K562 (cell line): ENCODE measurements around the gene CRYBA4. TPM values are rescaled to one million over a fixed set of nuclear protein-coding genes. Genes with fewer than 3 reads are reported as not detected.
A peak's percentile ranks its signal among the peaks of the same experiment; 100 is the strongest.

Experiments used
- ATAC-seq: fragments of 200-7000 bp; cut with Tn5 transposase; 3 replicates; pipeline ENCODE4 v1.9.1; 2020; ENCODE audit warnings: moderate library complexity
- BruUV-seq: library from RNA; stranded (reverse); fragments of 400-500 nt; replicated peaks from 2 replicates; lab custom pipeline; 2021; lab: Mats Ljungman, UMichigan
- CTCF ChIA-PET: fragments of 300-600 bp; formaldehyde crosslinking; extraction: SDS; loops from one replicate; lab custom pipeline; 2021; ENCODE audit warnings: low intra/inter-chr PET ratio; lab: Yijun Ruan, JAX
- POLR2A ChIA-PET: fragments of 300-600, 350-650 bp; sonication (Branson Sonifier 250); formaldehyde crosslinking; extraction: SDS; loops from one replicate; lab custom pipeline; 2021; ENCODE audit warnings: antibody characterized with exemption, inconsistent platforms; lab: Yijun Ruan, JAX
- DNase-seq, 4 experiments: peaks; one replicate each; pipeline versions ENCODE4 v3.0.0 to v3.0.0-alpha.2; 2011 to 2018; ENCODE audit warnings: low spot score in 3 of 4, mixed read lengths in 3 of 4; ENCODE audit errors: extremely low read depth in 1 of 4
- FAIRE-seq: peaks from 2 replicates; lab custom pipeline; 2011; peaks lifted over from hg19 to GRCh38; lab: Jason Lieb, UNC
- H2AFZ ChIP-seq: 2 replicates; pipeline ENCODE4 v1.6.0; 2011; ENCODE audit warnings: low read depth, low read length, control low read depth, inconsistent platforms
- H3K27ac ChIP-seq: fragments of 200-600 bp; 3 replicates; pipeline ENCODE4 v1.8.0; 2011; ENCODE audit warnings: low read depth, mild to moderate bottlenecking, control low read depth, inconsistent platforms, low read length, moderate library complexity, mixed read lengths; ENCODE audit errors: extremely low read depth
- H3K27me3 ChIP-seq, 2 experiments: fragments of 300-600 bp in 1 of 2; 2 replicates in 1 of 2; 3 replicates in 1 of 2; pipeline versions ENCODE4 v1.6.0 to v1.8.0; 2011; ENCODE audit warnings: inconsistent platforms in 2 of 2, low read length in 2 of 2, mild to moderate bottlenecking in 1 of 2, mixed read lengths in 1 of 2, moderate library complexity in 1 of 2; ENCODE audit not compliant: control insufficient read depth in 2 of 2, insufficient read depth in 2 of 2
- H3K36me3 ChIP-seq: fragments of 300-600 bp; 3 replicates; pipeline ENCODE4 v1.8.0; 2011; ENCODE audit warnings: mild to moderate bottlenecking, low read length, inconsistent platforms; ENCODE audit not compliant: control insufficient read depth, insufficient read depth
- H3K4me1 ChIP-seq, 2 experiments: fragments of 200-600 bp in 1 of 2; replicated peaks in 1 of 2; 2 replicates in 1 of 2; 3 replicates in 1 of 2; pipeline versions ENCODE4 v1.5.1 to v1.8.0; 2011; ENCODE audit warnings: inconsistent platforms in 2 of 2, low read length in 2 of 2, mild to moderate bottlenecking in 1 of 2, mixed read lengths in 1 of 2, moderate library complexity in 1 of 2; ENCODE audit not compliant: control insufficient read depth in 2 of 2, insufficient read depth in 2 of 2
- H3K4me2 ChIP-seq: 2 replicates; pipeline ENCODE4 v1.6.1; 2011; ENCODE audit warnings: low read length, control low read depth, inconsistent platforms, mixed read lengths; ENCODE audit not compliant: insufficient read depth
- H3K4me3 ChIP-seq: fragments of 200-600 bp; sonication (generic), shearing (Covaris generic); 2 replicates; pipeline ENCODE4 v1.5.1; 2016; ENCODE audit warnings: control low read depth, inconsistent platforms
- H3K79me2 ChIP-seq: fragments of 200-600 bp; 3 replicates; pipeline ENCODE4 v1.8.0; 2011; ENCODE audit warnings: low read length, inconsistent platforms; ENCODE audit not compliant: control insufficient read depth, insufficient read depth
- H3K9ac ChIP-seq, 2 experiments: 2 replicates each; pipeline versions ENCODE4 v1.6.0 to v1.6.1; 2011; ENCODE audit warnings: low read depth in 2 of 2, low read length in 2 of 2, control low read depth in 1 of 2, inconsistent platforms in 1 of 2, mild to moderate bottlenecking in 1 of 2, mixed read lengths in 1 of 2; ENCODE audit not compliant: insufficient read depth in 1 of 2
- H3K9me1 ChIP-seq: one replicate; pipeline ENCODE4 v1.6.0; 2011; ENCODE audit warnings: inconsistent platforms, mild to moderate bottlenecking, low read length, moderate library complexity; ENCODE audit not compliant: control insufficient read depth, insufficient read depth
- H3K9me3 ChIP-seq: replicated peaks from 2 replicates; pipeline ENCODE4 v1.5.1; 2011; ENCODE audit warnings: low read depth, low read length, inconsistent platforms; ENCODE audit not compliant: control insufficient read depth, insufficient read depth
- H4K20me1 ChIP-seq: replicated peaks from 2 replicates; pipeline ENCODE4 v1.6.1; 2011; ENCODE audit warnings: low read length, inconsistent platforms, mixed read lengths; ENCODE audit not compliant: control insufficient read depth, insufficient read depth
- BRCA1 ChIP-seq, 2 experiments: fragments of 450-650 bp in 1 of 2; sonication (generic) in 1 of 2; formaldehyde crosslinking in 1 of 2; IDR thresholded peaks; 2 replicates each; pipeline versions ENCODE4 v1.5.0 to v1.6.1; 2017 to 2020; ENCODE audit warnings: mild to moderate bottlenecking in 1 of 2, missing genetic modification reagents in 1 of 2
- CTCF ChIP-seq, 3 experiments: IDR thresholded peaks in 2 of 3; conservative IDR thresholded peaks in 1 of 3; 2 replicates each; pipeline ENCODE4 v1.5.1; 2011 to 2012; ENCODE audit warnings: low read length in 3 of 3, mild to moderate bottlenecking in 3 of 3, control low read depth in 2 of 3, improper control_type of control experiment in 1 of 3, inconsistent platforms in 1 of 3, low read depth in 1 of 3, mixed read lengths in 1 of 3, moderate library complexity in 1 of 3; ENCODE audit not compliant: insufficient read depth in 2 of 3
- E2F3 ChIP-seq: fragments of 250-450 bp; sonication (Bioruptor Pico); IDR thresholded peaks from 2 replicates; pipeline ENCODE4 v1.4.0; 2020; ENCODE audit warnings: mild to moderate bottlenecking
- FOXP1 ChIP-seq: sonication (generic); formaldehyde crosslinking; IDR thresholded peaks from 2 replicates; pipeline ENCODE4 v1.8.0; 2022; ENCODE audit warnings: mild to moderate bottlenecking, missing genetic modification reagents
- NCOA1 ChIP-seq: fragments of 450-650 bp; IDR thresholded peaks from 2 replicates; pipeline ENCODE4 v1.6.1; 2016; ENCODE audit warnings: low read depth
- RAD21 ChIP-seq, 2 experiments: fragments of 250-450 bp in 1 of 2; fragments of 450-650 bp in 1 of 2; sonication (Bioruptor Pico) in 1 of 2; formaldehyde crosslinking in 1 of 2; IDR thresholded peaks in 1 of 2; conservative IDR thresholded peaks in 1 of 2; 2 replicates each; pipeline versions ENCODE4 v1.4.0 to v1.8.0; 2020 to 2022; ENCODE audit warnings: mild to moderate bottlenecking in 2 of 2, moderate library complexity in 1 of 2
- RBM22 ChIP-seq: fragments of 200-400 bp; formaldehyde crosslinking; IDR thresholded peaks from 2 replicates; pipeline ENCODE4 v1.6.1; 2018; ENCODE audit warnings: low read length, low read depth; ENCODE audit not compliant: poor library complexity, severe bottlenecking
- SMC3 ChIP-seq: conservative IDR thresholded peaks from 2 replicates; pipeline ENCODE4 v1.6.1; 2011; ENCODE audit warnings: low read depth, low read length, improper control_type of control experiment; ENCODE audit not compliant: insufficient read depth
- SNAPC5 ChIP-seq: fragments of 250-450 bp; sonication (Bioruptor Pico); IDR thresholded peaks from 2 replicates; pipeline ENCODE4 v1.8.0; 2021; ENCODE audit warnings: moderate library complexity, mild to moderate bottlenecking, inconsistent platforms
- SNIP1 ChIP-seq: fragments of 450-650 bp; IDR thresholded peaks from 2 replicates; pipeline ENCODE4 v1.7.1; 2017; ENCODE audit warnings: low read depth, mild to moderate bottlenecking
- ZBTB43 ChIP-seq: sonication (generic); formaldehyde crosslinking; IDR thresholded peaks from 2 replicates; pipeline ENCODE4 v1.8.0; 2023; ENCODE audit warnings: mild to moderate bottlenecking, missing genetic modification reagents
- ZNF143 ChIP-seq: sonication (generic); formaldehyde crosslinking; IDR thresholded peaks from 2 replicates; pipeline ENCODE4 v1.9.0; 2022; ENCODE audit warnings: mild to moderate bottlenecking, missing genetic modification reagents
- ZNF253 ChIP-seq: fragments of 250-450 bp; sonication (Bioruptor Pico); conservative IDR thresholded peaks from 2 replicates; pipeline ENCODE4 v1.6.1; 2021; ENCODE audit warnings: mild to moderate bottlenecking
- ZNF274 ChIP-seq: IDR thresholded peaks from 2 replicates; pipeline ENCODE4 v1.6.1; 2011; ENCODE audit warnings: low read depth, mild to moderate bottlenecking, low read length, moderate library complexity, borderline replicate concordance
- ZNF444 ChIP-seq: fragments of 250-450 bp; sonication (Bioruptor Pico); IDR thresholded peaks from 2 replicates; pipeline ENCODE4 v1.4.0; 2020; ENCODE audit warnings: mild to moderate bottlenecking, moderate library complexity
- WGBS: fragments of 100-300 bp; shearing (Covaris generic); methylation state at CpG from one replicate; pipeline ENCODE4 v1.1.6; 2016; ENCODE audit warnings: low coverage, mixed read lengths; ENCODE audit not compliant: insufficient coverage; ENCODE audit errors: missing lambda C conversion rate; 5-methylcytosine and 5-hydroxymethylcytosine counted together
- in situ Hi-C: fragments of 300-500 bp; cut with MboI; formaldehyde crosslinking; loops from 4 replicates; pipeline ENCODE4 v1.15.0; 2018; ENCODE audit warnings: inconsistent platforms, mixed read lengths
- intact Hi-C: fragments of 100-400 bp; cut with micrococcal nuclease; formaldehyde crosslinking; loops from 2 replicates; pipeline ENCODE4 v1.14.2; 2022
- polyA plus RNA-seq, 8 experiments: library from polyadenylated mRNA; depleted of rRNA in 4 of 8; stranded (reverse) in 5 of 8; unstranded in 3 of 8; fragments of >200 nt; fragmentation: Nextera tagmentation in 2 of 8; fragmentation: Illumina TruSeq in 1 of 8; extraction: Ambion mirVana in 2 of 8; extraction: Trizol in 1 of 8; gene quantifications; 2 replicates each; pipeline versions ENCODE4 v1.2.1 to v1.2.3, GENCODE V29; 2011 to 2014; ENCODE audit warnings: inconsistent platforms in 1 of 8, missing spikeins in 1 of 8
- total RNA-seq, 7 experiments: library from RNA; depleted of rRNA in 6 of 7; stranded (reverse); fragments of >200 nt in 6 of 7; fragmentation: Illumina TruSeq in 2 of 7; extraction: Trizol in 2 of 7; gene quantifications; 2 replicates each; pipeline versions ENCODE4 v1.2.1 to v1.2.3, GENCODE V29; 2011 to 2021; ENCODE audit warnings: low replicate concordance in 1 of 7

Gene CRYBA4
- total and polyA plus RNA-seq, 9 of the 15 experiments (the other 6 are each of a cell fraction or from before 2014, with no cell fraction given), result 0.59 to 3.3 (median 1.6) TPM

- DNase-seq (peak; percentile 69 to 78 (median 73)), ATAC-seq (peak; percentile 91), FAIRE-seq (peak; percentile 95)
- Histone ChIP-seq H3K79me2 (peaks cover 19% of the 10 kb centered on the region), H3K4me3 (no peak overlapping the region), H4K20me1 (no peaks in the 10 kb centered on the region; the same call in 1 of the 2 replicates), H3K9me1 (no peaks in the 10 kb centered on the region), H3K9ac (no peak overlapping the region), H3K27me3 (no peaks in the 10 kb centered on the region), H2AFZ (no peak overlapping the region), H3K4me2 (no peak overlapping the region), H3K36me3 (peaks cover 6% of the 10 kb centered on the region; the same call in 1 of the 3 replicates), H3K4me1 (peaks cover 8 to 14% of the 10 kb centered on the region in 2 experiments; a peak in 4 of 5 replicates), H3K9me3 (no peaks in the 10 kb centered on the region), H3K27ac (no peak overlapping the region)
- intact Hi-C loops (loop anchor here (5.0 kb wide), 1 partner anchor 78 kb away; no protein-coding TSS in a partner anchor), in situ Hi-C loops (no loop called here)
- 1% methylated on average over 4 of the region's 9 CpGs for WGBS
- ChIA-PET CTCF (no interaction called here), POLR2A (interaction anchor here (0.5 to 0.7 kb wide), 2 partner anchors 106 to 155 kb away, joined by 3 read pairs; no protein-coding TSS in a partner anchor)
- no TSS peak for BruUV-seq
- TF ChIP-seq RAD21 (CRISPR knock-in tag; conservative IDR thresholded peaks at IDR 0.05 in 1 of 2, IDR thresholded peaks at IDR 0.05 in 1 of 2) (peak; percentile 59 to 72), ZNF274 (no peak), RBM22 (no peak), E2F3 (CRISPR knock-in tag) (no peak), SMC3 (peak; percentile 54), CTCF (IDR thresholded peaks at IDR 0.05 in 2 of 3, conservative IDR thresholded peaks at IDR 0.05 in 1 of 3; ENCODE audit: insufficient read depth in 2 of 3, low read depth in 1 of 3, low read length in 3 of 3) (peak; percentile 77 to 87 (median 81)), FOXP1 (CRISPR knock-in tag) (no peak), ZNF444 (CRISPR knock-in tag) (no peak), BRCA1 (IDR thresholded peaks at IDR 0.05) (no peak), BRCA1 (CRISPR knock-in tag; IDR thresholded peaks at IDR 0.05) (no peak), NCOA1 (no peak), SNAPC5 (CRISPR knock-in tag) (no peak), ZNF253 (CRISPR knock-in tag) (no peak), ZNF143 (CRISPR knock-in tag) (no peak), ZBTB43 (CRISPR knock-in tag) (no peak), SNIP1 (no peak)
Measured at GRCh38 chr22:26679003-26679629, 57.4 kb downstream of the CRYBA4 start.
